Natural killer cell (primary cell): ENCODE data around the gene IFT122. TPM values are rescaled to one million over a fixed set of nuclear protein-coding genes. Genes with fewer than 3 reads are reported as not detected.

Experiments
- ATAC-seq, 3 donors: fragments of 150-1000 bp in 2 of 3; fragments of 200-7000 bp in 1 of 3; cut with Tn5 transposase; 1 replicate in 1 of 3; 2 replicates in 2 of 3; pipeline ENCODE4 v1.10.0; 2021; ENCODE audit warnings: mild to moderate bottlenecking in 2 of 3, moderate library complexity in 2 of 3
- DNase-seq, 2 donors: peaks; one replicate each; pipeline versions ENCODE4 v3.0.0 to v3.0.0-alpha.2; 2013 to 2021; ENCODE audit warnings: mixed read lengths in 1 of 2
- H3K27ac ChIP-seq: one replicate; pipeline ENCODE4 v1.5.1; 2013; ENCODE audit warnings: mild to moderate bottlenecking, low read length
- H3K27me3 ChIP-seq: one replicate; pipeline ENCODE4 v1.6.1; 2013; ENCODE audit warnings: low read length; ENCODE audit not compliant: control insufficient read depth, insufficient read depth
- H3K36me3 ChIP-seq: one replicate; pipeline ENCODE4 v1.6.1; 2013; ENCODE audit warnings: low read length; ENCODE audit not compliant: control insufficient read depth, insufficient read depth
- H3K4me1 ChIP-seq: one replicate; pipeline ENCODE4 v1.6.1; 2013; ENCODE audit warnings: low read length; ENCODE audit not compliant: control insufficient read depth, insufficient read depth
- H3K4me3 ChIP-seq: one replicate; pipeline ENCODE4 v1.5.1; 2013; ENCODE audit warnings: low read length
- H3K9me3 ChIP-seq: one replicate; pipeline ENCODE4 v1.6.1; 2013; ENCODE audit warnings: low read length; ENCODE audit not compliant: control insufficient read depth, insufficient read depth
- H3K27ac Mint-ChIP-seq, 2 donors: one replicate each; pipeline ENCODE4 v1.8.0; 2022; ENCODE audit warnings: mild to moderate bottlenecking in 2 of 2, mixed read lengths in 2 of 2, moderate library complexity in 1 of 2
- H3K27me3 Mint-ChIP-seq, 2 donors: one replicate each; pipeline ENCODE4 v1.8.0; 2022; ENCODE audit warnings: low read depth in 2 of 2, mixed read lengths in 2 of 2
- H3K36me3 Mint-ChIP-seq: one replicate; pipeline ENCODE4 v1.8.0; 2022; ENCODE audit warnings: mixed read lengths
- H3K4me1 Mint-ChIP-seq, 2 donors: one replicate each; pipeline ENCODE4 v1.8.0; 2022; ENCODE audit warnings: mixed read lengths in 2 of 2
- H3K4me3 Mint-ChIP-seq: one replicate; pipeline ENCODE4 v1.8.0; 2022; ENCODE audit warnings: mild to moderate bottlenecking, moderate library complexity, mixed read lengths
- H3K9me3 Mint-ChIP-seq, 2 donors: one replicate each; pipeline ENCODE4 v1.8.0; 2022; ENCODE audit warnings: mixed read lengths in 2 of 2
- CTCF ChIP-seq: fragments of 200-600 bp; IDR thresholded peaks from one replicate; pipeline ENCODE4 v1.8.0; 2022; ENCODE audit warnings: antibody characterized with exemption
- WGBS: methylation state at CpG from one replicate; pipeline ENCODE4 v1.1.7; 2013; ENCODE audit warnings: missing lambda C conversion rate; ENCODE audit not compliant: insufficient coverage; 5-methylcytosine and 5-hydroxymethylcytosine counted together
- intact Hi-C: fragments of 100-400 bp; cut with micrococcal nuclease; formaldehyde crosslinking; loops from one replicate; pipeline ENCODE4 v1.14.2; 2022
- total RNA-seq, 4 donors: library from RNA; stranded (reverse); fragments of 120-200 nt in 1 of 4; gene quantifications; one replicate each; pipeline versions ENCODE4 v1.2.3 to v1.2.4, GENCODE V29; 2013 to 2022

The IFT122 gene
- total RNA-seq, 3 donors from 2014 or later (not counting 1 experiment from before 2014, with no cell fraction given) = 20.7 to 26.6 (median 23.9) TPM

DNA sequence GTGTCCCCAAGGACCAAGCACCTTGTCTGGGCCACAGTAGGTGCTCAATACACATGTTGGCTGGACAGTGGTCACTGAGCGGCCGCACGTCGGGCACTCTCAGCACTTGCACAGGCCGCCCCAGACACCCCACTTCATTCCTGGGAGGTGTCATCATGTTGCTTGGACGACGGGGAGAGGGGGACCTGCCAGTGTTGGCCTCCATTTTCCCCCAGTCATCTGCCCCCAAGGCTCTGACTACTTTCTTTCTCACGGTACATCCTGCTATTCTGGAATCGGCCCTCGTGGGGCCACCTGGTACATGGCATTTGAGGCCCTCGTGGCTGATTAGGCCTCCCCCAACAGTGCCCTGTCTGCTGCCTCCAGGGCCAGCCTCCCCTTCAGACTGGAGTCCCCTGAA, 87.2 kb downstream of the IFT122 start:
- no peaks in the 10 kb centered on the region for H3K27me3 Mint-ChIP-seq
- H3K4me1 Mint-ChIP-seq = peaks cover 0 to 4% of the 10 kb centered on the region in 2 donors
- no peaks in the 10 kb centered on the region for H3K36me3 Mint-ChIP-seq
- H3K27ac Mint-ChIP-seq = peak overlapping the region in 1 of 2 donors; percentile 38
- no peak overlapping the region for H3K4me3 ChIP-seq
- no peak for TF ChIP-seq CTCF
- peaks cover 12% of the 10 kb centered on the region for H3K4me1 ChIP-seq
- no peaks in the 10 kb centered on the region for H3K9me3 Mint-ChIP-seq
- no peak overlapping the region for H3K27ac ChIP-seq
- no peak for ATAC-seq
- intact Hi-C loops = no loop called here
- H3K36me3 ChIP-seq = no peaks in the 10 kb centered on the region
- H3K9me3 ChIP-seq = no peaks in the 10 kb centered on the region
- DNase-seq = no peak
- WGBS = 95% methylated on average over 11 of the region's 11 CpGs
- no peaks in the 10 kb centered on the region for H3K27me3 ChIP-seq
- H3K4me3 Mint-ChIP-seq = no peak overlapping the region

- WGBS = 92% methylated on average over 17 of the region's 18 CpGs
- TF ChIP-seq CTCF = no peak
- H3K36me3 ChIP-seq = no peaks in the 10 kb centered on the region
- Mint-ChIP-seq H3K4me3 (no peak within 1 kb of the TSS), H3K9me3 (no peaks in the 10 kb centered on the region), H3K36me3 (no peaks in the 10 kb centered on the region), H3K27ac (no peak within 1 kb of the TSS), H3K27me3 (no peaks in the 10 kb centered on the region), H3K4me1 (no peaks in the 10 kb centered on the region)
- intact Hi-C loops = no loop called here
- no peak within 1 kb of the TSS for H3K27ac ChIP-seq
- no peak within 1 kb of the TSS for H3K4me3 ChIP-seq
- ATAC-seq = no peak
- no peak for DNase-seq
- peaks cover 12% of the 10 kb centered on the region for H3K4me1 ChIP-seq
- no peaks in the 10 kb centered on the region for H3K9me3 ChIP-seq
- H3K27me3 ChIP-seq = no peaks in the 10 kb centered on the region
Measured at GRCh38 chr3:129528589-129529100, 88.6 kb downstream of the IFT122 start, which contains the start of gene RHO. Gene RHO (plus strand): TSS chr3:129528639. CDS start chr3:129528734, 95 bp downstream.

GRCh38 chr3:129529436-129530210, 89.6 kb downstream of the IFT122 start:
- H3K27ac Mint-ChIP-seq = no peak overlapping the region
- Histone ChIP-seq H3K4me1 (peaks cover 12% of the 10 kb centered on the region), H3K27me3 (no peaks in the 10 kb centered on the region), H3K27ac (no peak overlapping the region), H3K4me3 (no peak overlapping the region), H3K36me3 (no peaks in the 10 kb centered on the region), H3K9me3 (no peaks in the 10 kb centered on the region)
- H3K4me1 Mint-ChIP-seq = no peaks in the 10 kb centered on the region
- intact Hi-C loops = no loop called here
- DNase-seq (no peak), ATAC-seq (no peak)
- 95% methylated on average over 12 of the region's 12 CpGs for WGBS
- H3K27me3 Mint-ChIP-seq = no peaks in the 10 kb centered on the region
- H3K9me3 Mint-ChIP-seq = no peaks in the 10 kb centered on the region
- H3K36me3 Mint-ChIP-seq = no peaks in the 10 kb centered on the region
- H3K4me3 Mint-ChIP-seq = no peak overlapping the region
- TF ChIP-seq CTCF = no peak
